ENCODE results near the gene SCNM1. TPM values are rescaled to one million over a fixed set of nuclear protein-coding genes. Genes with fewer than 3 reads are reported as not detected.

Gene SCNM1, protein sequence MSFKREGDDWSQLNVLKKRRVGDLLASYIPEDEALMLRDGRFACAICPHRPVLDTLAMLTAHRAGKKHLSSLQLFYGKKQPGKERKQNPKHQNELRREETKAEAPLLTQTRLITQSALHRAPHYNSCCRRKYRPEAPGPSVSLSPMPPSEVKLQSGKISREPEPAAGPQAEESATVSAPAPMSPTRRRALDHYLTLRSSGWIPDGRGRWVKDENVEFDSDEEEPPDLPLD
- total RNA-seq = 20.4 TPM

GRCh38 chr1:151165738-151166504 is at the start of gene SCNM1, which contains the start of gene LYSMD1:
Gene SCNM1, plus strand, starts transcription at chr1:151166144. Its CDS starts 9 bp downstream, at chr1:151166153.
Gene LYSMD1, minus strand, starts transcription at chr1:151165902. Its CDS starts 644 bp downstream, at chr1:151165258.

DNA sequence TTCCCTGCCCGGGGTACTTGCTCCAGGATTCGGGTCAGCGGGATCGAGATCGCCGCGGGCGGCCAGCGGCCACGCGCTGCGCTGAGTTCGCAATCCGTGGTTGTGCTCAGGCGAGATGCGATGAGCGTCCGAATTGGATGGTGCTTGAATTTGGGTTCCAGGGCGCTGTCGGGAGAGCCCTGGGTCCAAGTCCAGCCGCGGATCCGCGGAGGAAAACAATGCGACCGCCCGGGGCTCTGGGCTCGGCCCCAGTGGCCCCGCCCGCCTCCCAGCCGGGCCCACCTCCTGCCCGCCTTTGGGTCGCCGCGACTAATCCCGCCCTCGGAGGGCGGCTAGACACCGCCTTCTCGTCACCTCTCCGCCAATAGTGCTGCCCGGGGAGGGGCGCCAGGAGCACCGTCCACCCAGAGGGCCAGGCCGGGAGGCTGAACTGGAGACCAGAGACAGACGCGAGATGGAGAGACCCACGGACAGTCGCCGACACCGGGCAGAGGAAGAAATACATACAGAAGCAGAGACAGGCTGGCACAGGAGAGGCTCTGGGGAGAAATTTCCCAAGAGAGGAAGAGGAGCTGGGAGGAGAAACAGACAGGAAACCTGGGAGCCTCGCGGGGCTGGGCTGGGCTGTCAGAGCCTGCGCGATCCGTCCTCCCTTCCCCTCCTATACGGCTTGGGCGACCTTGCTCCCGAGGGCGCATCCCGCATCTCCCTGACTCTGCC is 19.4 kb upstream of the SCNM1 start, which contains the start of gene SEMA6C:
TSS of gene SEMA6C (minus strand) at position 220 of the 720 bp plus-strand sequence. CDS start 4,010 bp downstream, outside the sequence.

GRCh38 chr1:151156515-151156819 is 9.5 kb upstream of the SCNM1 start, which contains the start of gene TNFAIP8L2:
Gene TNFAIP8L2, plus strand, starts transcription at chr1:151156649. Its CDS starts 2,049 bp downstream, at chr1:151158698.

GRCh38 chr1:151175863-151176262 is 9.9 kb downstream of the SCNM1 start, which contains the start of gene TMOD4:
Gene TMOD4, minus strand, starts transcription at chr1:151175981. Its CDS starts 1,106 bp downstream, at chr1:151174875.

GRCh38 chr1:151189637-151190445 is 23.9 kb downstream of the SCNM1 start, which contains the start of gene VPS72:
Gene VPS72, minus strand, starts transcription at chr1:151190197. Its CDS starts 76 bp downstream, at chr1:151190121.

GRCh38 chr1:151198254-151199127 is 32.5 kb downstream of the SCNM1 start, which contains the start of gene PIP5K1A:
Gene PIP5K1A, plus strand, starts transcription at chr1:151198552. Its CDS starts 445 bp downstream, at chr1:151198997.

Other genes with a start within 250 kb of the SCNM1 start
- gene SETDB1, start 239.8 kb upstream of the SCNM1 start, total RNA-seq = 61.7 TPM
- 123 TPM for gene CERS2, start 191.3 kb upstream of the SCNM1 start, total RNA-seq
- gene ANXA9, start 183.9 kb upstream of the SCNM1 start, total RNA-seq = 8.5 TPM
- gene MINDY1, start 159.2 kb upstream of the SCNM1 start, total RNA-seq = 45.6 TPM
- gene PRUNE1, start 157.7 kb upstream of the SCNM1 start, total RNA-seq = 26.0 TPM
- 1.9 TPM for gene BNIPL, start 129.6 kb upstream of the SCNM1 start, total RNA-seq
- 5.5 TPM for gene C1orf56, start 118.4 kb upstream of the SCNM1 start, total RNA-seq
- gene CDC42SE1, start 106.5 kb upstream of the SCNM1 start, total RNA-seq = 48.6 TPM
- 4.1 TPM for gene MLLT11, start 105.7 kb upstream of the SCNM1 start, total RNA-seq
- gene GABPB2, start 95.4 kb upstream of the SCNM1 start, total RNA-seq = 18.2 TPM
- gene SEMA6C, start 19.5 kb upstream of the SCNM1 start, total RNA-seq = 39.0 TPM
- gene TNFAIP8L2, start 9.5 kb upstream of the SCNM1 start, total RNA-seq = 2.3 TPM
- gene LYSMD1, start 242 bp upstream of the SCNM1 start, total RNA-seq = 12.6 TPM
- gene TMOD4, start 9.8 kb downstream of the SCNM1 start, total RNA-seq = 12.4 TPM
- 26.0 TPM for gene VPS72, start 24.1 kb downstream of the SCNM1 start, total RNA-seq
- gene PIP5K1A, start 32.4 kb downstream of the SCNM1 start, total RNA-seq = 70.8 TPM
- 97.2 TPM for gene PSMD4, start 88.6 kb downstream of the SCNM1 start, total RNA-seq
- 28.6 TPM for gene ZNF687, start 116.2 kb downstream of the SCNM1 start, total RNA-seq
- 54.5 TPM for gene PI4KB, start 161.3 kb downstream of the SCNM1 start, total RNA-seq
- gene RFX5, start 181.1 kb downstream of the SCNM1 start, total RNA-seq = 31.6 TPM
- gene SELENBP1, start 206.6 kb downstream of the SCNM1 start, total RNA-seq = 60.4 TPM
- 176 TPM for gene PSMB4, start 233.4 kb downstream of the SCNM1 start, total RNA-seq

Data from metanephros (tissue), 1 donor.